Stimulated activated CD8-positive, alpha-beta memory T cell treated with anti-CD3 and anti-CD28 coated beads, Interleukin-15, amount 100 ng/mL, for 1 hour (primary cell): Measurements from ENCODE around the gene CLCF1.
"Not testable (repeated sequence)": the region's sequence is repeated elsewhere in the genome, so short reads cannot be mapped to it uniquely, and the experiment has no call there.

Experiments
- DNase-seq: peaks from one replicate; pipeline ENCODE4 v3.0.0-alpha.2; 2020; ENCODE audit warnings: low read depth

The CLCF1 gene

GRCh38 chr11:67408437-67409200 lies 35.2 kb upstream of the CLCF1 start:
- DNase-seq = no peak

- DNase-seq = no peak
Measured at GRCh38 chr11:67407688-67408163, 34.3 kb upstream of the CLCF1 start.

- DNase-seq = no peak
Measured at GRCh38 chr11:67406969-67407687, 33.7 kb upstream of the CLCF1 start.

- DNase-seq = no peak
Measured at GRCh38 chr11:67406420-67406968, 33.1 kb upstream of the CLCF1 start.

GRCh38 chr11:67405688-67406339 lies 32.4 kb upstream of the CLCF1 start:
- DNase-seq = no peak

- no peak for DNase-seq
Measured at GRCh38 chr11:67405196-67405567, 31.8 kb upstream of the CLCF1 start.

- no peak for DNase-seq
Measured at GRCh38 chr11:67404515-67405195, 31.3 kb upstream of the CLCF1 start.

- DNase-seq = not testable (repeated sequence)
Measured at GRCh38 chr11:67403085-67403484, 29.7 kb upstream of the CLCF1 start.

- not testable (repeated sequence) for DNase-seq
Measured at GRCh38 chr11:67402192-67402839, 28.9 kb upstream of the CLCF1 start.

GRCh38 chr11:67401495-67402191 lies 28.2 kb upstream of the CLCF1 start, which contains the start of gene PPP1CA:
Gene PPP1CA, minus strand, starts transcription at chr11:67401858. Its CDS starts 76 bp downstream, at chr11:67401782.
- DNase-seq = peak; percentile 84

GRCh38 chr11:67400942-67401494 lies 27.6 kb upstream of the CLCF1 start:
- no peak for DNase-seq

GRCh38 chr11:67400251-67400941 lies 27.0 kb upstream of the CLCF1 start:
- no peak for DNase-seq

- no peak for DNase-seq
Measured at GRCh38 chr11:67398661-67399563, 25.5 kb upstream of the CLCF1 start.

GRCh38 chr11:67397986-67398660 lies 24.7 kb upstream of the CLCF1 start:
- DNase-seq = no peak

- DNase-seq = no peak
Measured at GRCh38 chr11:67397536-67397935, 24.1 kb upstream of the CLCF1 start.

- no peak for DNase-seq
Measured at GRCh38 chr11:67396587-67397389, 23.4 kb upstream of the CLCF1 start.

- DNase-seq = no peak
Measured at GRCh38 chr11:67396259-67396581, 22.8 kb upstream of the CLCF1 start.
